ENCODE measurements around the gene KIAA0232.
A peak's percentile ranks its signal among the peaks of the same experiment; 100 is the strongest.

Gene KIAA0232

GRCh38 chr4:6799091-6799490, 16.6 kb downstream of the KIAA0232 start:
- H3K4me3 ChIP-seq (ENCODE audit: severe bottlenecking) = no peak overlapping the region

GRCh38 chr4:6802025-6802424, 19.5 kb downstream of the KIAA0232 start:
- no peak overlapping the region for H3K4me3 ChIP-seq (ENCODE audit: severe bottlenecking)
- DNase-seq (ENCODE audit: low spot score) (no peak), ATAC-seq (ENCODE audit: low read depth) (no peak)
- H3K9me3 ChIP-seq (ENCODE audit: severe bottlenecking) = no peaks in the 10 kb centered on the region
- H3K27ac ChIP-seq (ENCODE audit: poor library complexity, severe bottlenecking) = no peak overlapping the region
- peaks cover 24% of the 10 kb centered on the region for H3K4me1 ChIP-seq (ENCODE audit: insufficient read depth, poor library complexity, severe bottlenecking)
- no peaks in the 10 kb centered on the region for H3K27me3 ChIP-seq (ENCODE audit: insufficient read depth, poor library complexity, severe bottlenecking)
- 0 out of 2 replicates have a peak, but pooled peaks cover 5% of the 10 kb centered on the region for H3K36me3 ChIP-seq (ENCODE audit: low read depth)
- TF ChIP-seq CTCF (IDR thresholded peaks at IDR 0.05; ENCODE audit: poor library complexity, severe bottlenecking) = no peak

More at GRCh38 chr4:6799091-6799490, 16.6 kb downstream of the KIAA0232 start:
- peak overlapping the region; percentile 50 for H3K27ac ChIP-seq (ENCODE audit: poor library complexity, severe bottlenecking)
- no peak for TF ChIP-seq CTCF (IDR thresholded peaks at IDR 0.05; ENCODE audit: poor library complexity, severe bottlenecking)
- H3K9me3 ChIP-seq (ENCODE audit: severe bottlenecking) = no peaks in the 10 kb centered on the region
- peaks cover 13% of the 10 kb centered on the region for H3K4me1 ChIP-seq (ENCODE audit: insufficient read depth, poor library complexity, severe bottlenecking)
- no peaks in the 10 kb centered on the region for H3K27me3 ChIP-seq (ENCODE audit: insufficient read depth, poor library complexity, severe bottlenecking)
- H3K36me3 ChIP-seq (ENCODE audit: low read depth) = 0 out of 2 replicates have a peak, but pooled peaks cover 7% of the 10 kb centered on the region
- DNase-seq (ENCODE audit: low spot score) (no peak), ATAC-seq (ENCODE audit: low read depth) (0 out of 3 replicates have a peak, but pooled peaks have one; percentile 10)

GRCh38 chr4:6802626-6803025, 20.1 kb downstream of the KIAA0232 start:
- 0 out of 2 replicates have a peak, but pooled peaks cover 5% of the 10 kb centered on the region for H3K36me3 ChIP-seq (ENCODE audit: low read depth)
- H3K4me1 ChIP-seq (ENCODE audit: insufficient read depth, poor library complexity, severe bottlenecking) = peaks cover 30% of the 10 kb centered on the region
- no peaks in the 10 kb centered on the region for H3K27me3 ChIP-seq (ENCODE audit: insufficient read depth, poor library complexity, severe bottlenecking)
- no peaks in the 10 kb centered on the region for H3K9me3 ChIP-seq (ENCODE audit: severe bottlenecking)
- TF ChIP-seq CTCF (IDR thresholded peaks at IDR 0.05; ENCODE audit: poor library complexity, severe bottlenecking) = no peak
- ATAC-seq (ENCODE audit: low read depth) (no peak), DNase-seq (ENCODE audit: low spot score) (no peak)
- H3K4me3 ChIP-seq (ENCODE audit: severe bottlenecking) = no peak overlapping the region
- no peak overlapping the region for H3K27ac ChIP-seq (ENCODE audit: poor library complexity, severe bottlenecking)

- no peak for TF ChIP-seq CTCF (IDR thresholded peaks at IDR 0.05; ENCODE audit: poor library complexity, severe bottlenecking)
- Histone ChIP-seq H3K4me3 (ENCODE audit: severe bottlenecking) (no peak overlapping the region), H3K27ac (ENCODE audit: poor library complexity, severe bottlenecking) (no peak overlapping the region), H3K9me3 (ENCODE audit: severe bottlenecking) (no peaks in the 10 kb centered on the region), H3K27me3 (ENCODE audit: insufficient read depth, poor library complexity, severe bottlenecking) (no peaks in the 10 kb centered on the region), H3K4me1 (ENCODE audit: insufficient read depth, poor library complexity, severe bottlenecking) (peaks cover 32% of the 10 kb centered on the region), H3K36me3 (ENCODE audit: low read depth) (peaks cover 10% of the 10 kb centered on the region; the same call in 1 of the 2 replicates)
- no peak for ATAC-seq (ENCODE audit: low read depth)
- no peak for DNase-seq (ENCODE audit: low spot score)
Measured at GRCh38 chr4:6803246-6803645, 20.7 kb downstream of the KIAA0232 start.

GRCh38 chr4:6804082-6804752, 21.7 kb downstream of the KIAA0232 start:
- DNase-seq (ENCODE audit: low spot score) (no peak), ATAC-seq (ENCODE audit: low read depth) (no peak)
- H3K4me1 ChIP-seq (ENCODE audit: insufficient read depth, poor library complexity, severe bottlenecking) = peaks cover 26% of the 10 kb centered on the region

More at GRCh38 chr4:6804082-6804752, 21.7 kb downstream of the KIAA0232 start:
- H3K4me3 ChIP-seq (ENCODE audit: severe bottlenecking) = no peak overlapping the region
- H3K27me3 ChIP-seq (ENCODE audit: insufficient read depth, poor library complexity, severe bottlenecking) = no peaks in the 10 kb centered on the region
- H3K36me3 ChIP-seq (ENCODE audit: low read depth) = peaks cover 10% of the 10 kb centered on the region; the same call in 1 of the 2 replicates
- TF ChIP-seq CTCF (IDR thresholded peaks at IDR 0.05; ENCODE audit: poor library complexity, severe bottlenecking) = no peak
- no peak overlapping the region for H3K27ac ChIP-seq (ENCODE audit: poor library complexity, severe bottlenecking)
- H3K9me3 ChIP-seq (ENCODE audit: severe bottlenecking) = no peaks in the 10 kb centered on the region

All from RWPE2 (cell line).